PC-3 (cell line): ENCODE results near the gene NFIL3.

Experiments
- CTCF ChIP-seq: fragments of 300-600 bp; sonication (generic); conservative IDR thresholded peaks from 2 replicates; pipeline ENCODE4 v1.5.1; 2017; ENCODE audit warnings: antibody characterized with exemption, low read depth, mild to moderate bottlenecking, low read length
- EZH2 ChIP-seq: fragments of 300-600 bp; sonication (generic); IDR thresholded peaks from one replicate; pipeline ENCODE4 v1.6.1; 2017; ENCODE audit warnings: antibody characterized with exemption, mild to moderate bottlenecking, low read length; ENCODE audit not compliant: unreplicated experiment
- EZH2phosphoT487 ChIP-seq: fragments of 300-600 bp; sonication (generic); IDR thresholded peaks from 2 replicates; pipeline ENCODE4 v1.6.1; 2018; ENCODE audit warnings: mild to moderate bottlenecking, antibody characterized with exemption, low read length, borderline replicate concordance

- TF ChIP-seq CTCF (no peak), EZH2 (no peak), EZH2phosphoT487 (no peak)
Observed at GRCh38 chr9:91395553-91396471, 27.8 kb downstream of the NFIL3 start.
